Mucosa of stomach (tissue), 1 donor: ENCODE measurements around the gene CASKIN1.

ENCODE experiments used
- H3K27me3 ChIP-seq: one replicate; pipeline ENCODE4 v1.7.0; 2013; ENCODE audit warnings: mild to moderate bottlenecking, low read length; ENCODE audit not compliant: control insufficient read depth, insufficient read depth
- H3K36me3 ChIP-seq: one replicate; pipeline ENCODE4 v1.7.0; 2013; ENCODE audit warnings: low read length; ENCODE audit not compliant: control insufficient read depth, insufficient read depth
- H3K4me1 ChIP-seq: one replicate; pipeline ENCODE4 v1.7.0; 2013; ENCODE audit warnings: mild to moderate bottlenecking, low read length; ENCODE audit not compliant: control insufficient read depth, insufficient read depth
- H3K4me3 ChIP-seq: one replicate; pipeline ENCODE4 v1.7.0; 2013; ENCODE audit warnings: low read length
- H3K9ac ChIP-seq: one replicate; pipeline ENCODE4 v1.7.0; 2013; ENCODE audit warnings: mild to moderate bottlenecking, low read length, moderate library complexity
- H3K9me3 ChIP-seq: one replicate; pipeline ENCODE4 v1.7.0; 2013; ENCODE audit warnings: mild to moderate bottlenecking, low read length, moderate library complexity; ENCODE audit not compliant: control insufficient read depth
- donor health status: Pancreatic carcinoma.

The CASKIN1 gene

DNA sequence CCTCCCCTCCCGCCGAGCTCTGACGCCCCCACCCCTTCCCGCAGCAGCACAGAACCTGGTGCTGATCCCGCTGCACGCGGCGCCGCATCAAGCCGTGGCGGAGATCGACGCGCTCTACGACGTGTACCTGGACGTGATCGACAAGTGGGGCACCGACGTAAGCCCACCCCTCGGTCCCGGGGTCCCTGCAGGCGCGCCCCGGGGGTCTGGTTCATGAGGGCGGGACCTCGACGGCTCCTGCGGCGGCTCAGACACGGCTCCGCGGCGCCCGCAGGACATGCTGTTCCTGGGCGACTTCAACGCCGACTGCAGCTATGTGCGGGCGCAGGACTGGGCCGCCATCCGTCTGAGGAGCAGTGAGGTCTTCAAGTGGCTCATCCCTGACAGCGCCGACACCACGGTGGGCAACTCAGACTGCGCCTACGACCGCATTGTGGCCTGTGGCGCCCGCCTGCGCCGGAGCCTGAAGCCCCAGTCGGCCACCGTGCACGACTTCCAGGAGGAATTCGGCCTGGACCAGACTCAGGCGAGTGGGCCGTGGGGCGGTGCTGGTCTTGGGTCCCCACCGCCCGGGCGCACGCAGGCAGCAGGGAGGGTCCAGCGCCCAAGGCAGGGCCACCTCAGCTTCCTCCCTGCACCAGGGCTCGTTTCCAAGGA lies 41.2 kb upstream of the CASKIN1 start:
- H3K27me3 ChIP-seq = peaks cover 27% of the 10 kb centered on the region
- peaks cover 6% of the 10 kb centered on the region for H3K36me3 ChIP-seq
- H3K9me3 ChIP-seq = no peaks in the 10 kb centered on the region
- peaks cover 25% of the 10 kb centered on the region for H3K4me1 ChIP-seq
- H3K9ac ChIP-seq = no peak overlapping the region
- no peak overlapping the region for H3K4me3 ChIP-seq

GRCh38 chr16:2237102-2237482 lies 40.7 kb upstream of the CASKIN1 start:
- H3K4me3 ChIP-seq = no peak overlapping the region

GRCh38 chr16:2236337-2237101 lies 40.1 kb upstream of the CASKIN1 start, which contains the start of gene DNASE1L2:
Gene DNASE1L2 (plus strand): TSS chr16:2236444. CDS start chr16:2236817, 373 bp downstream.
- H3K9me3 ChIP-seq = no peaks in the 10 kb centered on the region
- peaks cover 5% of the 10 kb centered on the region for H3K36me3 ChIP-seq
- peaks cover 25% of the 10 kb centered on the region for H3K4me1 ChIP-seq
- no peak within 1 kb of the TSS for H3K4me3 ChIP-seq
- no peak within 1 kb of the TSS for H3K9ac ChIP-seq
- H3K27me3 ChIP-seq = peaks cover 27% of the 10 kb centered on the region

More at GRCh38 chr16:2237102-2237482, 40.7 kb upstream of the CASKIN1 start:
- Histone ChIP-seq H3K27me3 (peaks cover 27% of the 10 kb centered on the region), H3K4me1 (peaks cover 25% of the 10 kb centered on the region), H3K9ac (no peak overlapping the region), H3K9me3 (no peaks in the 10 kb centered on the region), H3K36me3 (peaks cover 5% of the 10 kb centered on the region)

GRCh38 chr16:2235695-2236336 lies 39.4 kb upstream of the CASKIN1 start:
- peaks cover 27% of the 10 kb centered on the region for H3K27me3 ChIP-seq
- H3K36me3 ChIP-seq = peaks cover 5% of the 10 kb centered on the region
- no peak overlapping the region for H3K4me3 ChIP-seq
- H3K4me1 ChIP-seq = peaks cover 25% of the 10 kb centered on the region
- H3K9me3 ChIP-seq = no peaks in the 10 kb centered on the region
- H3K9ac ChIP-seq = no peak overlapping the region

GRCh38 chr16:2235234-2235651 lies 38.8 kb upstream of the CASKIN1 start:
- Histone ChIP-seq H3K36me3 (peaks cover 5% of the 10 kb centered on the region), H3K27me3 (peaks cover 27% of the 10 kb centered on the region), H3K4me1 (peaks cover 25% of the 10 kb centered on the region), H3K9ac (no peak overlapping the region), H3K4me3 (no peak overlapping the region), H3K9me3 (no peaks in the 10 kb centered on the region)

- H3K4me3 ChIP-seq = no peak overlapping the region
- H3K9me3 ChIP-seq = no peaks in the 10 kb centered on the region
- peaks cover 8% of the 10 kb centered on the region for H3K36me3 ChIP-seq
- H3K27me3 ChIP-seq = peaks cover 27% of the 10 kb centered on the region
- no peak overlapping the region for H3K9ac ChIP-seq
- peaks cover 25% of the 10 kb centered on the region for H3K4me1 ChIP-seq
These were observed 38.4 kb upstream of the CASKIN1 start for GRCh38 chr16:2234813-2235170.

GRCh38 chr16:2233872-2234812 lies 37.7 kb upstream of the CASKIN1 start:
- no peaks in the 10 kb centered on the region for H3K9me3 ChIP-seq
- no peak overlapping the region for H3K4me3 ChIP-seq
- peaks cover 25% of the 10 kb centered on the region for H3K4me1 ChIP-seq
- H3K9ac ChIP-seq = no peak overlapping the region
- peaks cover 27% of the 10 kb centered on the region for H3K27me3 ChIP-seq
- H3K36me3 ChIP-seq = peaks cover 8% of the 10 kb centered on the region

- no peak overlapping the region for H3K4me3 ChIP-seq
- peaks cover 25% of the 10 kb centered on the region for H3K27me3 ChIP-seq
- H3K9me3 ChIP-seq = no peaks in the 10 kb centered on the region
- no peak overlapping the region for H3K9ac ChIP-seq
- H3K36me3 ChIP-seq = peaks cover 8% of the 10 kb centered on the region
- peaks cover 21% of the 10 kb centered on the region for H3K4me1 ChIP-seq
These were observed 36.8 kb upstream of the CASKIN1 start for GRCh38 chr16:2233046-2233775.

DNA sequence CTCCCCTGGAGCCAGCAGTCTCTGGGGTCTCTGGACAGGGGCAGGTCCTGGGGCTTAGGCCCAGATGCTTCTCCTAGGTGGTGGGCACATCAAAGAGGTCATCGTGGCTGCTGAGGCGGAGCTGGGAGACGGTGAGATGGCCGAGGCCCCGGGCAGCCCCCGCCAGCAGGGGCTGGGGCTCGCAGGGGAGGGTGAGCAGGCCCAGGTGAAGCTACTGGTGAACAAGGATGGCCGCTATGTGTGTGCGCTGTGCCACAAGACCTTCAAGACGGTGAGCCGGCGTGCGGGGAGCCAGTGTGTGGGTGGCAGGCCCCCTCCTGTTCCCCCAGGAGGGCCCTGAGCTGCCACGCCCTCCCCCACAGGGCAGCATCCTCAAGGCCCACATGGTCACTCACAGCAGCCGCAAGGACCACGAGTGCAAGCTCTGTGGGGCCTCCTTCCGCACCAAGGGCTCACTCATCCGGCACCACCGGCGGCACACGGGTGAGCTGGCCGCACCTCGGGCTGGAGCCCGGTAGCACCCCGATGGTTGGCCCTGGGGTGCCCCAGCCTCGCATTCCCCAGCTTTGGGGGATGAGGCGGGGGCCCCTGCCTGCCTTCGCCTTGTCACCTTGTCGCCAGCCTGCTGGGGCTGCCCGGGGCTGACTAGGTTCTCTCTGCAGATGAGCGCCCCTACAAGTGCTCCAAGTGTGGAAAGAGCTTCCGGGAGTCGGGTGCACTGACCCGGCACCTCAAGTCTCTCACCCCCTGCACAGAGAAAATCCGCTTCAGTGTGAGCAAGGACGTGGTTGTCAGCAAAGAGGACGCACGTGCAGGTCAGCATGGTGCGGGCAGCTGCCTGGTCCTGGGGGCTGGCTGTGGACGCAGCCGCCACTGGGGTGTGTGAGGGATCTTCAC lies 35.9 kb upstream of the CASKIN1 start:
- Histone ChIP-seq H3K9ac (no peak overlapping the region), H3K36me3 (peaks cover 8% of the 10 kb centered on the region), H3K9me3 (no peaks in the 10 kb centered on the region), H3K4me3 (no peak overlapping the region), H3K4me1 (peaks cover 15% of the 10 kb centered on the region), H3K27me3 (peaks cover 16% of the 10 kb centered on the region)

DNA sequence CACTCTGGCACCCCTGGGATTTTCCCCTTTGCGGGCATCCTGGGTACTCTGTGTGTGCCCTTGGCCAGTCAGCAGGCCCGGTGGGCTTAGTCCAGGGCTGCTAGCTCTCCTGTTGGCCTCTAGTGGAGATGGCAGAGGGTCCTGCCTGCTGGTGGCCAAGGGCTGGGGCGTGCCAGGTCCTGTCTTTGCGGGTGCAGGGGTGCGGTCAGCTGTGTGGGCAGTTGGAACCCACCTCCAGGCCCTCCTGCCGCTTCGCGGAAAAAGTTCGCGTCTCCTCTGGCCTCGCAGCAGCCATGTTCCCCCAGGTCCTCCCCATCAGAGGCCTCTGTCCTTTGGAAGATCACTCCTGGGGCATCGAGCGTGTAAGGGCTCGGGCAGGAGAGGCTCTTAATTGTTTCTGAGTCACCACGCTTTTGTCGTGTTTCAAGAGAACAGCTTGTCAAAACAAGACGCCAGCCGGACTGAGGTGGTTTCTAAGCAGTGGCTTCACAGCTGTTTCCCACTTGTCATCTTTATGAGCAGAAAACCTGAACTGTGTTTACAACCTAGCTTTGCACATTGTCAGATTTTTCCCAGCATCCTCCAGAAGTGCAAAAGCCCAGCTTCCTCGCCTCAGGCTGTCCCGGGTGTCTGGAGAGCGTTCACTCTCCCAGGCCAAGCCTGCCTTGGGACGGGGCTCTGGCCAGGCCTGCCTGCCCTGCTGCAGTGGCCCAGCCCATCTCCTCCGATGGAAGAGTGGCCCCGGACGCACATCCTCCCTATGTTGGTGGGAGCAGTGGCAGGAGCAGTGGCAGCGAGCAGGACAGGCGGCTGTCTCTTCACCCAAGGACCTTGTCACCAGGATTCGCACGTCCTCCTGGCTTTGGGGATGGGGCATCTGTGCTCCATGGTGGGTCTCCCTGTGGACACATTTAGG lies 34.9 kb upstream of the CASKIN1 start:
- Histone ChIP-seq H3K4me1 (peaks cover 11% of the 10 kb centered on the region), H3K36me3 (peaks cover 8% of the 10 kb centered on the region), H3K9ac (no peak overlapping the region), H3K9me3 (no peaks in the 10 kb centered on the region), H3K27me3 (peaks cover 6% of the 10 kb centered on the region), H3K4me3 (no peak overlapping the region)
